Gastroesophageal sphincter (tissue), 3 donors: Measurements from ENCODE around the gene TRMT61A.

ENCODE experiments used
- CTCF ChIP-seq, 4 experiments: fragments of 200-600 bp in 2 of 4; fragments of 450-650 bp in 2 of 4; sonication (generic) in 1 of 4; IDR thresholded peaks; one replicate each; pipeline ENCODE4 v1.5.1; 2017 to 2019; ENCODE audit warnings: antibody characterized with exemption in 4 of 4, mild to moderate bottlenecking in 2 of 4, moderate library complexity in 2 of 4
- EP300 ChIP-seq: sonication (generic); formaldehyde crosslinking; IDR thresholded peaks from one replicate; pipeline ENCODE4 v1.6.1; 2017; ENCODE audit warnings: antibody characterized with exemption, mild to moderate bottlenecking
- POLR2A ChIP-seq, 2 donors: fragments of 450-650 bp; IDR thresholded peaks; one replicate each; pipeline ENCODE4 v1.6.1; 2017; ENCODE audit warnings: antibody characterized with exemption in 2 of 2, mild to moderate bottlenecking in 2 of 2, moderate library complexity in 1 of 2
- POLR2AphosphoS5 ChIP-seq: sonication (generic); formaldehyde crosslinking; IDR thresholded peaks from one replicate; pipeline ENCODE4 v1.6.1; 2017; ENCODE audit warnings: antibody characterized with exemption

GRCh38 chr14:103521951-103522563 is 6.9 kb upstream of the TRMT61A start:
- no peak for TF ChIP-seq CTCF (IDR thresholded peaks at IDR 0.05)
- no peak for TF ChIP-seq POLR2A (IDR thresholded peaks at IDR 0.05)
- no peak for TF ChIP-seq POLR2AphosphoS5
- TF ChIP-seq EP300: no peak
